HCT116 (cell line): ENCODE data around the gene FHIT.

ENCODE experiments used
- CBX3 ChIP-seq: IDR thresholded peaks from 2 replicates; pipeline ENCODE4 v1.6.1; 2012; ENCODE audit warnings: low read depth
- CEBPB ChIP-seq: IDR thresholded peaks from 2 replicates; pipeline ENCODE4 v1.6.1; 2012; ENCODE audit warnings: low read depth
- CTCF ChIP-seq, 3 experiments: fragments of 200-600 bp in 1 of 3; sonication (generic) in 1 of 3; IDR thresholded peaks in 2 of 3; conservative IDR thresholded peaks in 1 of 3; 2 replicates each; pipeline ENCODE4 v1.5.1; 2012 to 2017; ENCODE audit warnings: low read depth in 2 of 3, low read length in 2 of 3, antibody characterized with exemption in 1 of 3, borderline replicate concordance in 1 of 3, control low read depth in 1 of 3, mild to moderate bottlenecking in 1 of 3, mixed read lengths in 1 of 3, mixed run types in 1 of 3, moderate library complexity in 1 of 3; ENCODE audit not compliant: insufficient read depth in 1 of 3
- RAD21 ChIP-seq: IDR thresholded peaks from 2 replicates; pipeline ENCODE4 v1.6.1; 2012; ENCODE audit warnings: low read depth, mild to moderate bottlenecking
- REST ChIP-seq: IDR thresholded peaks from 2 replicates; pipeline ENCODE4 v1.6.1; 2012; ENCODE audit warnings: low read depth
- YY1 ChIP-seq: IDR thresholded peaks from 2 replicates; pipeline ENCODE4 v1.6.1; 2011; ENCODE audit warnings: low read length, low read depth, moderate library complexity, mild to moderate bottlenecking; ENCODE audit not compliant: insufficient replicate concordance; ENCODE audit errors: extremely low read depth

GRCh38 chr3:60469481-60469880 is 781.8 kb downstream of the FHIT start:
- TF ChIP-seq YY1: no peak
- no peak for TF ChIP-seq RAD21
- TF ChIP-seq REST: no peak
- no peak for TF ChIP-seq CTCF (IDR thresholded peaks at IDR 0.05 in 2 of 3, conservative IDR thresholded peaks at IDR 0.05 in 1 of 3; ENCODE audit: borderline replicate concordance in 1 of 3, insufficient read depth in 1 of 3, low read depth in 2 of 3, low read length in 2 of 3)
- TF ChIP-seq CBX3: no peak
- no peak for TF ChIP-seq CEBPB
